Caki2 (cell line): Measurements from ENCODE around the gene SLC45A1. TPM values are rescaled to one million over a fixed set of nuclear protein-coding genes. Genes with fewer than 3 reads are reported as not detected.

ENCODE experiments used
- DNase-seq: peaks from one replicate; pipeline ENCODE4 v3.0.0-alpha.2; 2015; ENCODE audit warnings: low read depth
- in situ Hi-C: cut with HindIII; loops from 2 replicates; pipeline ENCODE4 v1.10.0; 2016; ENCODE audit warnings: low sequenced_read_pairs, low pct_unique_long_range_greater_than_20kb, mixed read lengths
- total RNA-seq: library from RNA; depleted of rRNA; stranded (reverse); fragments of >200 nt; shearing (Covaris generic); gene quantifications from 2 replicates; pipeline ENCODE4 v1.2.3, GENCODE V29; 2014; ENCODE audit warnings: low replicate concordance

SLC45A1 gene
- total RNA-seq, 1 experiment from 2014 or later, result 0.74 TPM

GRCh38 chr1:8390707-8391106, 72.8 kb downstream of the SLC45A1 start:
- in situ Hi-C loops, result no loop called here
- no peak for DNase-seq

DNA sequence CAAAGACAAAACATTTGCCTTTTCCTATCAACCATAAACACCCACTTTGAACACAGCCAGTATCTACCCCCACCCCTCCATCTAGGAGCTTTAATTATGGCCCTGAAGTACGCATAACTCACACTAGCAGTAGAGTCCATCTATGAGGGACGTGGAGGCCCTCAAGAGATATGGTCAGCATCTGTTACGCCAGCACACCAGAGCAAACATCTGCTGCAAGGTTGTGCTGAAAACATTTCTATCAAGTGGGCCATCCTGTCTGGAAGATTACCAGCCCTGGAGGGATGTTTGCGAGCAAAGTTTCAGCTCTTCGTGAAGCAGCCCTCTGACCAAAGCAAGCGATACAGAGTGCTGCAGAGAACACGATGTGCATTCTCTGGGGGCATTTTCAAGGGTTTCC, 74.6 kb downstream of the SLC45A1 start:
- in situ Hi-C loops, result no loop called here
- no peak for DNase-seq
